Suppressor macrophage treated with lipopolysaccharide for 4 hours (primary cell): ENCODE results near the gene ZMIZ1.
"Not testable (repeated sequence)": the region's sequence is repeated elsewhere in the genome, so short reads cannot be mapped to it uniquely, and the experiment has no call there.

ENCODE experiments used
- DNase-seq: peaks from one replicate; pipeline ENCODE4 v3.0.0-alpha.2; 2020

The ZMIZ1 gene

GRCh38 chr10:79335470-79336235 is 266.9 kb downstream of the ZMIZ1 start:
- no peak for DNase-seq

GRCh38 chr10:79336276-79336675 is 267.5 kb downstream of the ZMIZ1 start:
- DNase-seq = no peak

GRCh38 chr10:79336739-79337138 is 268.0 kb downstream of the ZMIZ1 start:
- no peak for DNase-seq

- DNase-seq = not testable (repeated sequence)
These were observed 269.2 kb downstream of the ZMIZ1 start for GRCh38 chr10:79337783-79338469.

GRCh38 chr10:79339266-79339665 is 270.5 kb downstream of the ZMIZ1 start:
- DNase-seq = no peak

- DNase-seq = no peak
These were observed 272.0 kb downstream of the ZMIZ1 start for GRCh38 chr10:79340646-79341244.

GRCh38 chr10:79342295-79342761 is 273.6 kb downstream of the ZMIZ1 start:
- DNase-seq = no peak

GRCh38 chr10:79342811-79343561 is 274.2 kb downstream of the ZMIZ1 start:
- no peak for DNase-seq

GRCh38 chr10:79344502-79345195 is 275.9 kb downstream of the ZMIZ1 start:
- DNase-seq = no peak

- DNase-seq = peak; percentile 57
These were observed 276.7 kb downstream of the ZMIZ1 start for GRCh38 chr10:79345241-79346011.

GRCh38 chr10:79346012-79346340 is 277.2 kb downstream of the ZMIZ1 start:
- no peak for DNase-seq

GRCh38 chr10:79346388-79347225 is 277.8 kb downstream of the ZMIZ1 start:
- DNase-seq = no peak

- peak; percentile 97 for DNase-seq
These were observed 278.6 kb downstream of the ZMIZ1 start, which contains the start of gene PPIF for GRCh38 chr10:79347226-79347893. PPIF (plus strand) TSS chr10:79347469; CDS start chr10:79347549, 80 bp downstream.

- DNase-seq = peak; percentile 87
These were observed 279.3 kb downstream of the ZMIZ1 start for GRCh38 chr10:79347894-79348639.

GRCh38 chr10:79348640-79348988 is 279.8 kb downstream of the ZMIZ1 start:
- DNase-seq = no peak

- DNase-seq = no peak
These were observed 280.3 kb downstream of the ZMIZ1 start for GRCh38 chr10:79349072-79349491.

- no peak for DNase-seq
These were observed 281.1 kb downstream of the ZMIZ1 start for GRCh38 chr10:79349766-79350406.

- no peak for DNase-seq
These were observed 281.8 kb downstream of the ZMIZ1 start for GRCh38 chr10:79350407-79351154.
